Smooth muscle cell (in vitro differentiated cells): ENCODE data around the gene MACROD1. TPM values are rescaled to one million over a fixed set of nuclear protein-coding genes. Genes with fewer than 3 reads are reported as not detected.

Experiments used
- DNase-seq: peaks from one replicate; lab custom pipeline; 2025; ENCODE audit not compliant: unreplicated experiment; lab: John Stamatoyannopoulos, UW
- H2AFZ ChIP-seq: fragments of 200-600 bp; sonication (generic); 2 replicates; pipeline ENCODE4 v1.6.0; 2016; ENCODE audit warnings: antibody characterized with exemption, low read depth, mild to moderate bottlenecking
- H3F3A ChIP-seq: fragments of 200-600 bp; sonication (generic); 2 replicates; pipeline ENCODE4 v1.6.0; 2017; ENCODE audit warnings: antibody characterized with exemption, low read depth
- H3K27ac ChIP-seq: fragments of 200-600 bp; sonication (generic); 2 replicates; pipeline ENCODE4 v1.5.1; 2016; ENCODE audit warnings: low read depth, mild to moderate bottlenecking
- H3K27me3 ChIP-seq: fragments of 200-600 bp; sonication (generic); 2 replicates; pipeline ENCODE4 v1.6.1; 2016; ENCODE audit warnings: low read depth, mild to moderate bottlenecking
- H3K36me3 ChIP-seq: fragments of 200-600 bp; sonication (generic); 2 replicates; pipeline ENCODE4 v1.5.1; 2016; ENCODE audit warnings: low read depth
- H3K4me1 ChIP-seq: fragments of 200-600 bp; sonication (generic); 2 replicates; pipeline ENCODE4 v1.5.1; 2016; ENCODE audit warnings: low read depth
- H3K4me2 ChIP-seq: fragments of 200-600 bp; sonication (generic); 2 replicates; pipeline ENCODE4 v1.6.0; 2016; ENCODE audit warnings: mild to moderate bottlenecking
- H3K4me3 ChIP-seq: fragments of 200-600 bp; sonication (generic); 2 replicates; pipeline ENCODE4 v1.5.1; 2016; ENCODE audit warnings: mild to moderate bottlenecking
- H3K79me2 ChIP-seq: fragments of 200-600 bp; sonication (generic); 2 replicates; pipeline ENCODE4 v1.6.0; 2016; ENCODE audit warnings: low read depth, mild to moderate bottlenecking
- H3K9ac ChIP-seq: fragments of 200-600 bp; sonication (generic); 2 replicates; pipeline ENCODE4 v1.6.0; 2016; ENCODE audit warnings: low read depth
- H3K9me3 ChIP-seq: fragments of 200-600 bp; sonication (generic); replicated peaks from 2 replicates; pipeline ENCODE4 v1.5.1; 2016; ENCODE audit warnings: low read depth
- H4K20me1 ChIP-seq: fragments of 200-600 bp; sonication (generic); 2 replicates; pipeline ENCODE4 v1.6.0; 2016; ENCODE audit warnings: low read depth
- WGBS: methylation state at CpG from one replicate; pipeline ENCODE4 v1.1.7; 2016; ENCODE audit warnings: low lambda C conversion rate; 5-methylcytosine and 5-hydroxymethylcytosine counted together
- polyA plus RNA-seq: library from polyadenylated mRNA; unstranded; fragments of >200 nt; fragmentation: Nextera tagmentation; extraction: Ambion mirVana; gene quantifications from 2 replicates; pipeline ENCODE4 v1.2.1, GENCODE V29; 2016
- total RNA-seq: library from RNA; depleted of rRNA; stranded (reverse); fragments of >200 nt; gene quantifications from 2 replicates; pipeline ENCODE4 v1.2.3, GENCODE V29; 2014
- TF ChIP-seq, protein P1 (sequence below): fragments of 200-600 bp; sonication (generic); IDR thresholded peaks from 2 replicates; pipeline ENCODE4 v1.5.1; 2017; ENCODE audit warnings: borderline replicate concordance, mild to moderate bottlenecking, antibody characterized with exemption; ENCODE audit not compliant: insufficient read depth, poor library complexity, severe bottlenecking

MACROD1 gene
- total and polyA plus RNA-seq, 2 experiments from 2014 or later: 9.2 to 32.6 TPM

DNA sequence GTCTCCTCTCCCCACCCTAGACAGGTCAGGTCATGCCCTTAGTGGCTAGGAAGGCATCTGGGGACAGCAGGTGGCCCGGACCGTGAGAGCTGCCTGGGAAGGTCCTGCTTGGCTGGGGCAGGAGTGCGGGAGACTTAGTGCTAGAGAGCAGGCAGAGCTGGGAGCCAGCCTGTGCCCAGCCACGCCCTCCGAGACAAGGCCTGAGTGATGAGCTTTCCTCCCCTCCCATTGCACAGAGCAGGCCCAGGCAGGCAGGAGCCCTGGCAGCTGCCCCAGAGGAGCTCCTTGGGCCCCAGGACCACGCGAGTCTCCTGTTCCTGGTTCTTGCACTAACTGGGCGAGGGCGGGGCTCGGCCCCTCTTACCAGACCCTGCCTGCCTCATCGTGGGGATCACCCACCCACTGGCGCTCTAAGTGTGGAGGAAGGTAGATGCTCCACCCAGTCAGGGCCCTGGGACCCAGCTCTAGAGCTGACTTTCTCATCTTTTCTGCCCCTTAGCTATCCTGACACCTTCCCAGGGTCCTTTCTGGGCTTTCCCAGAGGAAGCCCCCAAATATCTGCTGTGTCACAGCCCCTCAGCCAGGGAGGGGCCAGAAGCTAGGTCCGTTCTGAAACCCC lies 44.9 kb downstream of the MACROD1 start:
- Histone ChIP-seq H3K4me2 (peak overlapping the region; percentile 73), H3K27ac (peak overlapping the region; percentile 61)
- WGBS: 80% methylated on average over 13 of the region's 13 CpGs

DNA sequence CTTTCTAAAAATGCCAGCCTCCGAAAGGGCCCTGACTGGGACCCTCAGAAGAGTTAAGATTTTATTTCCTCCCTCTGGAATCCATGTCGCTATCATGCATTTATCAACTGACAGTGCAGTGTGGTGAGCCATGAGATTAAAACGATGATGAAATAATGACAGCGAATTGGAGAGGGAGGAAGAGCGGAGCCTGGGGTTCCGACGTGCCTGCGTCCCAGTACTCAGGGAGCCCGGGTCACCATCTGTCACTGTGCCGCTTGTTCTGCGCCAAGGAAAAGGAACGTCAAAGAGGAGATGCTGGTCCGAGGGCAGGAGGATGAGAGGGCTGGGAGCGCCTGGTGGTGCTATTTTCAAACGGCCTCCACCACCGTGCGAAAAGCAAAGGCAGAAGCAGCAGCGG lies 46.2 kb downstream of the MACROD1 start:
- no peaks in the 10 kb centered on the region for H3F3A ChIP-seq
- H2AFZ ChIP-seq: no peak overlapping the region
- WGBS: 94% methylated on average over 18 of the region's 18 CpGs
- H3K4me3 ChIP-seq: no peak overlapping the region
- H3K79me2 ChIP-seq: no peaks in the 10 kb centered on the region
- H3K27ac ChIP-seq: no peak overlapping the region
- H3K4me1 ChIP-seq: peaks cover 23% of the 10 kb centered on the region
- no peak for DNase-seq
- H3K4me2 ChIP-seq: no peak overlapping the region
- TF ChIP-seq, protein P1, sequence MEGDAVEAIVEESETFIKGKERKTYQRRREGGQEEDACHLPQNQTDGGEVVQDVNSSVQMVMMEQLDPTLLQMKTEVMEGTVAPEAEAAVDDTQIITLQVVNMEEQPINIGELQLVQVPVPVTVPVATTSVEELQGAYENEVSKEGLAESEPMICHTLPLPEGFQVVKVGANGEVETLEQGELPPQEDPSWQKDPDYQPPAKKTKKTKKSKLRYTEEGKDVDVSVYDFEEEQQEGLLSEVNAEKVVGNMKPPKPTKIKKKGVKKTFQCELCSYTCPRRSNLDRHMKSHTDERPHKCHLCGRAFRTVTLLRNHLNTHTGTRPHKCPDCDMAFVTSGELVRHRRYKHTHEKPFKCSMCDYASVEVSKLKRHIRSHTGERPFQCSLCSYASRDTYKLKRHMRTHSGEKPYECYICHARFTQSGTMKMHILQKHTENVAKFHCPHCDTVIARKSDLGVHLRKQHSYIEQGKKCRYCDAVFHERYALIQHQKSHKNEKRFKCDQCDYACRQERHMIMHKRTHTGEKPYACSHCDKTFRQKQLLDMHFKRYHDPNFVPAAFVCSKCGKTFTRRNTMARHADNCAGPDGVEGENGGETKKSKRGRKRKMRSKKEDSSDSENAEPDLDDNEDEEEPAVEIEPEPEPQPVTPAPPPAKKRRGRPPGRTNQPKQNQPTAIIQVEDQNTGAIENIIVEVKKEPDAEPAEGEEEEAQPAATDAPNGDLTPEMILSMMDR: no peak
- H3K9ac ChIP-seq: no peak overlapping the region
- H3K9me3 ChIP-seq: no peaks in the 10 kb centered on the region
- H4K20me1 ChIP-seq: peaks cover 7% of the 10 kb centered on the region
- H3K36me3 ChIP-seq: no peaks in the 10 kb centered on the region
- H3K27me3 ChIP-seq: no peaks in the 10 kb centered on the region

More for the DNA sequence above, 44.9 kb downstream of the MACROD1 start:
- no peak overlapping the region for H3K4me3 ChIP-seq
- H3K4me1 ChIP-seq: peaks cover 23% of the 10 kb centered on the region
- no peaks in the 10 kb centered on the region for H3K27me3 ChIP-seq
- H4K20me1 ChIP-seq: peaks cover 7% of the 10 kb centered on the region
- no peaks in the 10 kb centered on the region for H3K36me3 ChIP-seq
- H3F3A ChIP-seq: no peaks in the 10 kb centered on the region
- peak overlapping the region; percentile 28 for H3K9ac ChIP-seq
- DNase-seq: no peak
- H2AFZ ChIP-seq: no peak overlapping the region
- TF ChIP-seq, protein P1: no peak
- no peaks in the 10 kb centered on the region for H3K9me3 ChIP-seq
- H3K79me2 ChIP-seq: no peaks in the 10 kb centered on the region

DNA sequence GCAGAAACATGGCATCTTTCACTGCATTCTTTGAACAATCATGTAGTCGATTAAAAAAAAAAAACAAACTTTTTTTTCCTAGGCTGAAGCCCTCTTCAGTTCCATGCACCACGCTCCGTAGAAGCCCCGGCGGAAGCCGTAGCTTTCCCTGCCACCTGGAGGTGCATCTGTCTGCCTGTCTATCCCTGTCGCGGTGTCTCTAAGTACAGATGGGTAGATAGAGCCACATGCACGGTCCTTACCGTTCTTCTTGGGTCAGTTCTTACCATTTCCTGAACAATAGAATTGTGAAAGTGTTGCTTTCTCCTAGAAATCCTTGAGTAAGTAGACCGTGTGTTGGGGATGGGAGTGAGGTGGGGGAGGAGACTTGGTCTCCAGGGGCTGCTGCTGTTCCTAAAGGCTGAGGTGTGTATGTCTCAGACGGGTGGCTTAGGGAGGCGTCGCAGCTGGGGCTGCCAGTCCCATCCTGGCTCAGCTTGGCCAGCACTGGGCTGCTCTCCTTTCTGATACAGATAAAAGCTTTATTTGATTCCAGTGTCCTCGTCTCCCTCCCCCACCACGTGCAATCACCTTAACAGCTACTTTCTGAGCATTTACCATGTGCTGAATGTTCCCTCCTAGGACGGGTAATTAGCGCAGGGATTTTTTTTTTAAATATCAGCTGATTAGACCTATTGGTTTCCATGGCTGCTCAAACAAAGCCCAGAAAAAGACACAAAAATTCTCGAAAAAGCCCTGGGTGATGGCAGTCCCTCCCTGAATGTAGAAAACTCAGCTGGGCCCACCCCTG lies 46.8 kb downstream of the MACROD1 start:
- no peaks in the 10 kb centered on the region for H3K27me3 ChIP-seq
- TF ChIP-seq, protein P1: no peak
- no peak overlapping the region for H3K4me2 ChIP-seq
- peaks cover 23% of the 10 kb centered on the region for H3K4me1 ChIP-seq
- H3F3A ChIP-seq: no peaks in the 10 kb centered on the region
- no peak overlapping the region for H3K27ac ChIP-seq
- no peak for DNase-seq
- 87% methylated on average over 19 of the region's 19 CpGs for WGBS
- no peaks in the 10 kb centered on the region for H3K36me3 ChIP-seq
- H3K9ac ChIP-seq: no peak overlapping the region
- no peak overlapping the region for H2AFZ ChIP-seq
- no peak overlapping the region for H3K4me3 ChIP-seq
- no peaks in the 10 kb centered on the region for H3K9me3 ChIP-seq
- no peaks in the 10 kb centered on the region for H3K79me2 ChIP-seq
- H4K20me1 ChIP-seq: peaks cover 6% of the 10 kb centered on the region
